NCI-H2227 treated with DMSO at 0.1 percent for 48 hours (cell line): Measurements from ENCODE around the gene IFNL3.

ENCODE experiments used
- DNase-seq: peaks from one replicate; lab custom pipeline; 2025; lab: John Stamatoyannopoulos, UW

Gene IFNL3

GRCh38 chr19:39193803-39194202 is 51.0 kb downstream of the IFNL3 start:
- DNase-seq, result no peak
